SK-N-SH (cell line): ENCODE measurements around the gene PPP1R9A.

Source experiments
- CHD2 ChIP-seq: fragments of 150-350 bp; IDR thresholded peaks from 2 replicates; pipeline ENCODE4 v1.6.1; 2018; ENCODE audit warnings: low read length; ENCODE audit not compliant: partially characterized antibody
- CTCF ChIP-seq: fragments of 200-600 bp; sonication (generic); IDR thresholded peaks from 2 replicates; pipeline ENCODE4 v1.6.1; 2017; ENCODE audit warnings: antibody characterized with exemption, mild to moderate bottlenecking, moderate library complexity
- RAD21 ChIP-seq: IDR thresholded peaks from 2 replicates; pipeline ENCODE4 v1.6.1; 2012; ENCODE audit warnings: mild to moderate bottlenecking, low read length
- RFX5 ChIP-seq: IDR thresholded peaks from 2 replicates; pipeline ENCODE4 v1.6.1; 2012; ENCODE audit warnings: mild to moderate bottlenecking, improper control_type of control experiment, low read length
- TEAD4 ChIP-seq: IDR thresholded peaks from 2 replicates; pipeline ENCODE4 v1.4.0; 2012; ENCODE audit warnings: mild to moderate bottlenecking, borderline replicate concordance; ENCODE audit not compliant: insufficient read depth
- YY1 ChIP-seq: IDR thresholded peaks from 2 replicates; pipeline ENCODE4 v1.4.0; 2012; ENCODE audit warnings: low read depth, mild to moderate bottlenecking
- TF ChIP-seq, protein P1 (sequence below): IDR thresholded peaks from 2 replicates; pipeline ENCODE4 v1.6.1; 2012; ENCODE audit warnings: mild to moderate bottlenecking, low read depth, low read length, moderate library complexity
- TF ChIP-seq, protein P2 (sequence below): IDR thresholded peaks from 2 replicates; pipeline ENCODE4 v1.4.0; 2012; ENCODE audit warnings: low read depth, borderline replicate concordance

- TF ChIP-seq YY1 (no peak), CTCF (no peak), CHD2 (no peak), RAD21 (no peak), RFX5 (no peak), TEAD4 (no peak)
- TF ChIP-seq, protein P1, sequence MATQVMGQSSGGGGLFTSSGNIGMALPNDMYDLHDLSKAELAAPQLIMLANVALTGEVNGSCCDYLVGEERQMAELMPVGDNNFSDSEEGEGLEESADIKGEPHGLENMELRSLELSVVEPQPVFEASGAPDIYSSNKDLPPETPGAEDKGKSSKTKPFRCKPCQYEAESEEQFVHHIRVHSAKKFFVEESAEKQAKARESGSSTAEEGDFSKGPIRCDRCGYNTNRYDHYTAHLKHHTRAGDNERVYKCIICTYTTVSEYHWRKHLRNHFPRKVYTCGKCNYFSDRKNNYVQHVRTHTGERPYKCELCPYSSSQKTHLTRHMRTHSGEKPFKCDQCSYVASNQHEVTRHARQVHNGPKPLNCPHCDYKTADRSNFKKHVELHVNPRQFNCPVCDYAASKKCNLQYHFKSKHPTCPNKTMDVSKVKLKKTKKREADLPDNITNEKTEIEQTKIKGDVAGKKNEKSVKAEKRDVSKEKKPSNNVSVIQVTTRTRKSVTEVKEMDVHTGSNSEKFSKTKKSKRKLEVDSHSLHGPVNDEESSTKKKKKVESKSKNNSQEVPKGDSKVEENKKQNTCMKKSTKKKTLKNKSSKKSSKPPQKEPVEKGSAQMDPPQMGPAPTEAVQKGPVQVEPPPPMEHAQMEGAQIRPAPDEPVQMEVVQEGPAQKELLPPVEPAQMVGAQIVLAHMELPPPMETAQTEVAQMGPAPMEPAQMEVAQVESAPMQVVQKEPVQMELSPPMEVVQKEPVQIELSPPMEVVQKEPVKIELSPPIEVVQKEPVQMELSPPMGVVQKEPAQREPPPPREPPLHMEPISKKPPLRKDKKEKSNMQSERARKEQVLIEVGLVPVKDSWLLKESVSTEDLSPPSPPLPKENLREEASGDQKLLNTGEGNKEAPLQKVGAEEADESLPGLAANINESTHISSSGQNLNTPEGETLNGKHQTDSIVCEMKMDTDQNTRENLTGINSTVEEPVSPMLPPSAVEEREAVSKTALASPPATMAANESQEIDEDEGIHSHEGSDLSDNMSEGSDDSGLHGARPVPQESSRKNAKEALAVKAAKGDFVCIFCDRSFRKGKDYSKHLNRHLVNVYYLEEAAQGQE = no peak
- TF ChIP-seq, protein P2, sequence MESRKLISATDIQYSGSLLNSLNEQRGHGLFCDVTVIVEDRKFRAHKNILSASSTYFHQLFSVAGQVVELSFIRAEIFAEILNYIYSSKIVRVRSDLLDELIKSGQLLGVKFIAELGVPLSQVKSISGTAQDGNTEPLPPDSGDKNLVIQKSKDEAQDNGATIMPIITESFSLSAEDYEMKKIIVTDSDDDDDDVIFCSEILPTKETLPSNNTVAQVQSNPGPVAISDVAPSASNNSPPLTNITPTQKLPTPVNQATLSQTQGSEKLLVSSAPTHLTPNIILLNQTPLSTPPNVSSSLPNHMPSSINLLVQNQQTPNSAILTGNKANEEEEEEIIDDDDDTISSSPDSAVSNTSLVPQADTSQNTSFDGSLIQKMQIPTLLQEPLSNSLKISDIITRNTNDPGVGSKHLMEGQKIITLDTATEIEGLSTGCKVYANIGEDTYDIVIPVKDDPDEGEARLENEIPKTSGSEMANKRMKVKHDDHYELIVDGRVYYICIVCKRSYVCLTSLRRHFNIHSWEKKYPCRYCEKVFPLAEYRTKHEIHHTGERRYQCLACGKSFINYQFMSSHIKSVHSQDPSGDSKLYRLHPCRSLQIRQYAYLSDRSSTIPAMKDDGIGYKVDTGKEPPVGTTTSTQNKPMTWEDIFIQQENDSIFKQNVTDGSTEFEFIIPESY = no peak
These were observed 389.1 kb downstream of the PPP1R9A start for GRCh38 chr7:95296456-95296855.
